Measurements from ENCODE around the gene NKAIN1.
"Not testable (repeated sequence)": the region's sequence is repeated elsewhere in the genome, so short reads cannot be mapped to it uniquely, and the experiment has no call there.

NKAIN1 gene

GRCh38 chr1:31153423-31153822 lies 86.3 kb downstream of the NKAIN1 start:
- Histone ChIP-seq H3K4me3 (ENCODE audit: low read length) (no peak overlapping the region), H3K27me3 (ENCODE audit: insufficient read depth, low read length) (no peaks in the 10 kb centered on the region), H2AFZ (ENCODE audit: low read depth, low read length) (no peak overlapping the region), H3K9me3 (ENCODE audit: low read length) (no peaks in the 10 kb centered on the region), H3K4me1 (ENCODE audit: insufficient read depth, low read length) (peaks cover 5% of the 10 kb centered on the region), H3K36me3 (ENCODE audit: insufficient read depth, low read length) (no peaks in the 10 kb centered on the region)

- Histone ChIP-seq H2AFZ (ENCODE audit: low read depth, low read length) (no peak overlapping the region), H3K4me3 (ENCODE audit: low read length) (no peak overlapping the region), H3K9me3 (ENCODE audit: low read length) (no peaks in the 10 kb centered on the region), H3K27me3 (ENCODE audit: insufficient read depth, low read length) (no peaks in the 10 kb centered on the region), H3K36me3 (ENCODE audit: insufficient read depth, low read length) (no peaks in the 10 kb centered on the region), H3K4me1 (ENCODE audit: insufficient read depth, low read length) (peaks cover 5% of the 10 kb centered on the region)
Observed at GRCh38 chr1:31152181-31152795, 87.4 kb downstream of the NKAIN1 start.

- Histone ChIP-seq H3K9me3 (ENCODE audit: low read length) (no peaks in the 10 kb centered on the region), H3K4me1 (ENCODE audit: insufficient read depth, low read length) (peaks cover 5% of the 10 kb centered on the region), H2AFZ (ENCODE audit: low read depth, low read length) (no peak overlapping the region), H3K36me3 (ENCODE audit: insufficient read depth, low read length) (no peaks in the 10 kb centered on the region), H3K4me3 (ENCODE audit: low read length) (no peak overlapping the region), H3K27me3 (ENCODE audit: insufficient read depth, low read length) (no peaks in the 10 kb centered on the region)
Observed at GRCh38 chr1:31151402-31151801, 88.3 kb downstream of the NKAIN1 start.

- Histone ChIP-seq H3K9me3 (ENCODE audit: low read length) (no peaks in the 10 kb centered on the region), H3K36me3 (ENCODE audit: insufficient read depth, low read length) (no peaks in the 10 kb centered on the region), H2AFZ (ENCODE audit: low read depth, low read length) (no peak overlapping the region), H3K27me3 (ENCODE audit: insufficient read depth, low read length) (no peaks in the 10 kb centered on the region), H3K4me3 (ENCODE audit: low read length) (no peak overlapping the region), H3K4me1 (ENCODE audit: insufficient read depth, low read length) (no peaks in the 10 kb centered on the region)
Observed at GRCh38 chr1:31148409-31148808, 91.3 kb downstream of the NKAIN1 start.

GRCh38 chr1:31145648-31146047 lies 94.0 kb downstream of the NKAIN1 start:
- H3K4me1 ChIP-seq (ENCODE audit: insufficient read depth, low read length), result no peaks in the 10 kb centered on the region
- no peaks in the 10 kb centered on the region for H3K36me3 ChIP-seq (ENCODE audit: insufficient read depth, low read length)
- H3K9me3 ChIP-seq (ENCODE audit: low read length), result no peaks in the 10 kb centered on the region
- H3K4me3 ChIP-seq (ENCODE audit: low read length), result no peak overlapping the region
- H3K27me3 ChIP-seq (ENCODE audit: insufficient read depth, low read length), result no peaks in the 10 kb centered on the region
- no peak overlapping the region for H2AFZ ChIP-seq (ENCODE audit: low read depth, low read length)

GRCh38 chr1:31144442-31144841 lies 95.2 kb downstream of the NKAIN1 start:
- Histone ChIP-seq H3K4me3 (ENCODE audit: low read length) (no peak overlapping the region), H3K9me3 (ENCODE audit: low read length) (no peaks in the 10 kb centered on the region), H2AFZ (ENCODE audit: low read depth, low read length) (no peak overlapping the region), H3K36me3 (ENCODE audit: insufficient read depth, low read length) (no peaks in the 10 kb centered on the region), H3K4me1 (ENCODE audit: insufficient read depth, low read length) (no peaks in the 10 kb centered on the region), H3K27me3 (ENCODE audit: insufficient read depth, low read length) (no peaks in the 10 kb centered on the region)

- no peaks in the 10 kb centered on the region for H3K36me3 ChIP-seq (ENCODE audit: insufficient read depth, low read length)
- H3K4me1 ChIP-seq (ENCODE audit: insufficient read depth, low read length), result no peaks in the 10 kb centered on the region
- H3K27me3 ChIP-seq (ENCODE audit: insufficient read depth, low read length), result no peaks in the 10 kb centered on the region
- no peaks in the 10 kb centered on the region for H3K9me3 ChIP-seq (ENCODE audit: low read length)
- H3K4me3 ChIP-seq (ENCODE audit: low read length), result no peak overlapping the region
- H2AFZ ChIP-seq (ENCODE audit: low read depth, low read length), result no peak overlapping the region
Observed at GRCh38 chr1:31143455-31143854, 96.2 kb downstream of the NKAIN1 start.

- Histone ChIP-seq H3K27me3 (ENCODE audit: insufficient read depth, low read length) (no peaks in the 10 kb centered on the region), H3K9me3 (ENCODE audit: low read length) (no peaks in the 10 kb centered on the region), H2AFZ (ENCODE audit: low read depth, low read length) (no peak overlapping the region), H3K36me3 (ENCODE audit: insufficient read depth, low read length) (no peaks in the 10 kb centered on the region), H3K4me1 (ENCODE audit: insufficient read depth, low read length) (no peaks in the 10 kb centered on the region), H3K4me3 (ENCODE audit: low read length) (no peak overlapping the region)
Observed at GRCh38 chr1:31142406-31142805, 97.3 kb downstream of the NKAIN1 start.

- no peak overlapping the region for H2AFZ ChIP-seq (ENCODE audit: low read depth, low read length)
- no peaks in the 10 kb centered on the region for H3K27me3 ChIP-seq (ENCODE audit: insufficient read depth, low read length)
- no peak overlapping the region for H3K4me3 ChIP-seq (ENCODE audit: low read length)
- no peaks in the 10 kb centered on the region for H3K36me3 ChIP-seq (ENCODE audit: insufficient read depth, low read length)
- H3K9me3 ChIP-seq (ENCODE audit: low read length), result no peaks in the 10 kb centered on the region
- H3K4me1 ChIP-seq (ENCODE audit: insufficient read depth, low read length), result no peaks in the 10 kb centered on the region
Observed at GRCh38 chr1:31140299-31140698, 99.4 kb downstream of the NKAIN1 start.

GRCh38 chr1:31138797-31139521 lies 100.7 kb downstream of the NKAIN1 start:
- not testable (repeated sequence) for H2AFZ ChIP-seq (ENCODE audit: low read depth, low read length); H3K4me3 ChIP-seq (ENCODE audit: low read length); H3K4me1 ChIP-seq (ENCODE audit: insufficient read depth, low read length); H3K9me3 ChIP-seq (ENCODE audit: low read length); H3K36me3 ChIP-seq (ENCODE audit: insufficient read depth, low read length); H3K27me3 ChIP-seq (ENCODE audit: insufficient read depth, low read length)

- H3K36me3 ChIP-seq (ENCODE audit: insufficient read depth, low read length); H3K4me3 ChIP-seq (ENCODE audit: low read length); H3K9me3 ChIP-seq (ENCODE audit: low read length); H3K27me3 ChIP-seq (ENCODE audit: insufficient read depth, low read length); H3K4me1 ChIP-seq (ENCODE audit: insufficient read depth, low read length); H2AFZ ChIP-seq (ENCODE audit: low read depth, low read length): not testable (repeated sequence)
Observed at GRCh38 chr1:31137873-31138272, 101.8 kb downstream of the NKAIN1 start.

- Histone ChIP-seq H3K9me3 (ENCODE audit: low read length) (no peaks in the 10 kb centered on the region), H2AFZ (ENCODE audit: low read depth, low read length) (no peak overlapping the region), H3K4me3 (ENCODE audit: low read length) (no peak overlapping the region), H3K4me1 (ENCODE audit: insufficient read depth, low read length) (no peaks in the 10 kb centered on the region), H3K27me3 (ENCODE audit: insufficient read depth, low read length) (no peaks in the 10 kb centered on the region), H3K36me3 (ENCODE audit: insufficient read depth, low read length) (no peaks in the 10 kb centered on the region)
Observed at GRCh38 chr1:31135973-31136600, 103.6 kb downstream of the NKAIN1 start.

- Histone ChIP-seq H3K4me1 (ENCODE audit: insufficient read depth, low read length) (no peaks in the 10 kb centered on the region), H3K9me3 (ENCODE audit: low read length) (no peaks in the 10 kb centered on the region), H2AFZ (ENCODE audit: low read depth, low read length) (no peak overlapping the region), H3K27me3 (ENCODE audit: insufficient read depth, low read length) (no peaks in the 10 kb centered on the region), H3K4me3 (ENCODE audit: low read length) (no peak overlapping the region), H3K36me3 (ENCODE audit: insufficient read depth, low read length) (no peaks in the 10 kb centered on the region)
Observed at GRCh38 chr1:31133368-31133767, 106.3 kb downstream of the NKAIN1 start.
